Liver (tissue), 9 donors: Measurements from ENCODE around the gene FADS1. TPM values are rescaled to one million over a fixed set of nuclear protein-coding genes. Genes with fewer than 3 reads are reported as not detected.

Experiments used
- DNase-seq: peaks from one replicate; pipeline ENCODE4 v3.0.0-alpha.2; 2017; ENCODE audit warnings: low spot score
- H3K27ac ChIP-seq, 2 donors: one replicate each; pipeline ENCODE4 v1.7.0; 2013; ENCODE audit warnings: inconsistent platforms in 2 of 2, low read length in 2 of 2, control low read depth in 1 of 2, low read depth in 1 of 2, mild to moderate bottlenecking in 1 of 2
- H3K27me3 ChIP-seq, 4 donors: one replicate each; pipeline versions ENCODE4 v1.6.1 to v1.7.0; 2013; ENCODE audit warnings: low read length in 3 of 4, inconsistent platforms in 1 of 4, mild to moderate bottlenecking in 1 of 4, moderate library complexity in 1 of 4; ENCODE audit not compliant: control insufficient read depth in 4 of 4, insufficient read depth in 4 of 4
- H3K36me3 ChIP-seq, 4 donors: one replicate each; pipeline versions ENCODE4 v1.6.1 to v1.7.0; 2013; ENCODE audit warnings: low read length in 3 of 4, mild to moderate bottlenecking in 3 of 4, low read depth in 1 of 4, moderate library complexity in 1 of 4; ENCODE audit not compliant: control insufficient read depth in 4 of 4, insufficient read depth in 3 of 4
- H3K4me1 ChIP-seq, 4 donors: one replicate each; pipeline versions ENCODE4 v1.6.1 to v1.7.0; 2013; ENCODE audit warnings: low read length in 3 of 4, mild to moderate bottlenecking in 3 of 4, moderate library complexity in 1 of 4; ENCODE audit not compliant: control insufficient read depth in 4 of 4, insufficient read depth in 4 of 4
- H3K4me3 ChIP-seq, 3 donors: one replicate each; pipeline versions ENCODE4 v1.6.1 to v1.7.0; 2013; ENCODE audit warnings: low read length in 3 of 3, control low read depth in 1 of 3, low read depth in 1 of 3, mild to moderate bottlenecking in 1 of 3
- H3K9ac ChIP-seq, 2 donors: one replicate each; pipeline ENCODE4 v1.7.0; 2013; ENCODE audit warnings: low read length in 2 of 2, mild to moderate bottlenecking in 2 of 2, moderate library complexity in 2 of 2, control low read depth in 1 of 2, low read depth in 1 of 2
- H3K9me3 ChIP-seq, 4 donors: one replicate each; pipeline versions ENCODE4 v1.6.1 to v1.7.0; 2013; ENCODE audit warnings: low read length in 3 of 4; ENCODE audit not compliant: control insufficient read depth in 4 of 4
- CTCF ChIP-seq: fragments of 150-350 bp; IDR thresholded peaks from 2 replicates; pipeline ENCODE4 v1.5.1; 2017; ENCODE audit warnings: improper control_type of control experiment, low read depth, low read length; ENCODE audit not compliant: missing input control
- FOXA1 ChIP-seq: IDR thresholded peaks from 2 replicates; pipeline ENCODE4 v1.6.1; 2016; ENCODE audit warnings: antibody characterized with exemption
- GABPA ChIP-seq, 2 donors: IDR thresholded peaks in 1 of 2; conservative IDR thresholded peaks in 1 of 2; 2 replicates each; pipeline ENCODE4 v1.6.1; 2016; ENCODE audit warnings: antibody characterized with exemption in 2 of 2, mild to moderate bottlenecking in 1 of 2, moderate library complexity in 1 of 2
- HNF4A ChIP-seq, 2 donors: conservative IDR thresholded peaks; 2 replicates each; pipeline ENCODE4 v1.6.1; 2016; ENCODE audit warnings: antibody characterized with exemption in 2 of 2, mild to moderate bottlenecking in 2 of 2
- HNF4G ChIP-seq: IDR thresholded peaks from 2 replicates; pipeline ENCODE4 v1.6.1; 2016; ENCODE audit warnings: antibody characterized with exemption
- JUND ChIP-seq, 2 donors: IDR thresholded peaks; 2 replicates each; pipeline ENCODE4 v1.6.1; 2016; ENCODE audit warnings: antibody characterized with exemption in 2 of 2
- NR2F2 ChIP-seq: IDR thresholded peaks from 2 replicates; pipeline ENCODE4 v1.6.1; 2016; ENCODE audit warnings: antibody characterized with exemption
- RAD21 ChIP-seq, 2 donors: IDR thresholded peaks; 2 replicates each; pipeline ENCODE4 v1.6.1; 2016; ENCODE audit warnings: antibody characterized with exemption in 2 of 2, mild to moderate bottlenecking in 2 of 2
- RXRA ChIP-seq, 2 donors: IDR thresholded peaks; 2 replicates each; pipeline ENCODE4 v1.6.1; 2017 to 2018; ENCODE audit warnings: antibody characterized with exemption in 2 of 2, mild to moderate bottlenecking in 1 of 2
- SP1 ChIP-seq: IDR thresholded peaks from 2 replicates; pipeline ENCODE4 v1.6.1; 2018; ENCODE audit warnings: antibody characterized with exemption, mild to moderate bottlenecking
- TAF1 ChIP-seq: conservative IDR thresholded peaks from 2 replicates; pipeline ENCODE4 v1.6.1; 2016; ENCODE audit warnings: antibody characterized with exemption, mild to moderate bottlenecking
- YY1 ChIP-seq: IDR thresholded peaks from 2 replicates; pipeline ENCODE4 v1.6.1; 2016; ENCODE audit warnings: antibody characterized with exemption, mild to moderate bottlenecking
- ZBTB33 ChIP-seq: IDR thresholded peaks from 2 replicates; pipeline ENCODE4 v1.6.1; 2016; ENCODE audit warnings: antibody characterized with exemption
- WGBS: extraction: QIAGEN DNeasy Blood & Tissue Kit; methylation state at CpG from one replicate; pipeline ENCODE4 v1.1.7; 2013; 5-methylcytosine and 5-hydroxymethylcytosine counted together
- polyA plus RNA-seq, 2 donors: library from polyadenylated mRNA; stranded (reverse) in 1 of 2; unstranded in 1 of 2; fragments of 200-250 nt in 1 of 2; fragments of >200 nt in 1 of 2; fragmentation: Nextera tagmentation in 1 of 2; extraction: Ambion mirVana in 1 of 2; gene quantifications; one replicate each; pipeline versions ENCODE4 v1.2.1 to v1.2.3, GENCODE V29; 2013 to 2015
- total RNA-seq, 2 donors: library from RNA; depleted of rRNA; stranded (reverse); fragments of >200 nt; gene quantifications; one replicate each; pipeline ENCODE4 v1.2.3, GENCODE V29; 2014
- TF ChIP-seq, protein P1 (sequence below): IDR thresholded peaks from 2 replicates; pipeline ENCODE4 v1.6.1; 2016; ENCODE audit warnings: antibody characterized with exemption, mild to moderate bottlenecking
- TF ChIP-seq, protein P2 (sequence below): IDR thresholded peaks from 2 replicates; pipeline ENCODE4 v1.6.1; 2016; ENCODE audit warnings: antibody characterized with exemption
- donor health status: healthy.
- donor health status: healthy.
- donor health status: healthy.
- donor health status: healthy.
- donor health status: healthy.

Gene FADS1
- total and polyA plus RNA-seq, 4 donors = 16.8 to 137 (median 58.7) TPM

GRCh38 chr11:61762223-61762615, 54.6 kb downstream of the FADS1 start:
- DNase-seq = no peak
- H3K9ac ChIP-seq = no peak overlapping the region
- no peaks in the 10 kb centered on the region for H3K36me3 ChIP-seq
- no peaks in the 10 kb centered on the region for H3K9me3 ChIP-seq
- H3K4me1 ChIP-seq = peaks cover 8 to 40% (median 29%) of the 10 kb centered on the region in 4 donors
- no peaks in the 10 kb centered on the region for H3K27me3 ChIP-seq
- 89% methylated on average over 10 of the region's 10 CpGs for WGBS
- TF ChIP-seq HNF4G (no peak), RAD21 (IDR thresholded peaks at IDR 0.05) (no peak), RXRA (IDR thresholded peaks at IDR 0.05) (no peak), JUND (IDR thresholded peaks at IDR 0.05) (no peak), HNF4A (conservative IDR thresholded peaks at IDR 0.05) (no peak), SP1 (no peak), TAF1 (no peak), YY1 (no peak), FOXA1 (no peak), ZBTB33 (no peak), GABPA (IDR thresholded peaks at IDR 0.05 in 1 of 2, conservative IDR thresholded peaks at IDR 0.05 in 1 of 2) (no peak), CTCF (no peak), NR2F2 (no peak)
- TF ChIP-seq, protein P1, sequence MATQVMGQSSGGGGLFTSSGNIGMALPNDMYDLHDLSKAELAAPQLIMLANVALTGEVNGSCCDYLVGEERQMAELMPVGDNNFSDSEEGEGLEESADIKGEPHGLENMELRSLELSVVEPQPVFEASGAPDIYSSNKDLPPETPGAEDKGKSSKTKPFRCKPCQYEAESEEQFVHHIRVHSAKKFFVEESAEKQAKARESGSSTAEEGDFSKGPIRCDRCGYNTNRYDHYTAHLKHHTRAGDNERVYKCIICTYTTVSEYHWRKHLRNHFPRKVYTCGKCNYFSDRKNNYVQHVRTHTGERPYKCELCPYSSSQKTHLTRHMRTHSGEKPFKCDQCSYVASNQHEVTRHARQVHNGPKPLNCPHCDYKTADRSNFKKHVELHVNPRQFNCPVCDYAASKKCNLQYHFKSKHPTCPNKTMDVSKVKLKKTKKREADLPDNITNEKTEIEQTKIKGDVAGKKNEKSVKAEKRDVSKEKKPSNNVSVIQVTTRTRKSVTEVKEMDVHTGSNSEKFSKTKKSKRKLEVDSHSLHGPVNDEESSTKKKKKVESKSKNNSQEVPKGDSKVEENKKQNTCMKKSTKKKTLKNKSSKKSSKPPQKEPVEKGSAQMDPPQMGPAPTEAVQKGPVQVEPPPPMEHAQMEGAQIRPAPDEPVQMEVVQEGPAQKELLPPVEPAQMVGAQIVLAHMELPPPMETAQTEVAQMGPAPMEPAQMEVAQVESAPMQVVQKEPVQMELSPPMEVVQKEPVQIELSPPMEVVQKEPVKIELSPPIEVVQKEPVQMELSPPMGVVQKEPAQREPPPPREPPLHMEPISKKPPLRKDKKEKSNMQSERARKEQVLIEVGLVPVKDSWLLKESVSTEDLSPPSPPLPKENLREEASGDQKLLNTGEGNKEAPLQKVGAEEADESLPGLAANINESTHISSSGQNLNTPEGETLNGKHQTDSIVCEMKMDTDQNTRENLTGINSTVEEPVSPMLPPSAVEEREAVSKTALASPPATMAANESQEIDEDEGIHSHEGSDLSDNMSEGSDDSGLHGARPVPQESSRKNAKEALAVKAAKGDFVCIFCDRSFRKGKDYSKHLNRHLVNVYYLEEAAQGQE = no peak
- TF ChIP-seq, protein P2, sequence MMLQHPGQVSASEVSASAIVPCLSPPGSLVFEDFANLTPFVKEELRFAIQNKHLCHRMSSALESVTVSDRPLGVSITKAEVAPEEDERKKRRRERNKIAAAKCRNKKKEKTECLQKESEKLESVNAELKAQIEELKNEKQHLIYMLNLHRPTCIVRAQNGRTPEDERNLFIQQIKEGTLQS = no peak
- H3K4me3 ChIP-seq = no peak overlapping the region
- H3K27ac ChIP-seq = no peak overlapping the region

GRCh38 chr11:61761440-61762222, 55.2 kb downstream of the FADS1 start:
- H3K9ac ChIP-seq = no peak overlapping the region
- H3K4me1 ChIP-seq = peaks cover 2 to 37% (median 27%) of the 10 kb centered on the region in 4 donors
- H3K27me3 ChIP-seq = no peaks in the 10 kb centered on the region
- TF ChIP-seq RXRA (IDR thresholded peaks at IDR 0.05) = no peak
- no peak for TF ChIP-seq JUND (IDR thresholded peaks at IDR 0.05)
- TF ChIP-seq, protein P1 = no peak
- TF ChIP-seq YY1 = no peak
- no peak for TF ChIP-seq GABPA (IDR thresholded peaks at IDR 0.05 in 1 of 2, conservative IDR thresholded peaks at IDR 0.05 in 1 of 2)
- H3K4me3 ChIP-seq = no peak overlapping the region
- no peaks in the 10 kb centered on the region for H3K36me3 ChIP-seq
- no peak overlapping the region for H3K27ac ChIP-seq
- DNase-seq = no peak
- H3K9me3 ChIP-seq = no peaks in the 10 kb centered on the region
- WGBS = 88% methylated on average over 11 of the region's 11 CpGs
